OCI-LY7 (cell line): ENCODE data around the gene CES2. TPM values are rescaled to one million over a fixed set of nuclear protein-coding genes. Genes with fewer than 3 reads are reported as not detected.

Experiments
- BruUV-seq: library from RNA; stranded (reverse); fragments of 400-500 nt; replicated peaks from 2 replicates; lab custom pipeline; 2021; lab: Mats Ljungman, UMichigan
- CTCF ChIA-PET: fragments of 300-600 bp; sonication (Branson Sonifier 250); formaldehyde crosslinking; loops from one replicate; lab custom pipeline; 2022; ENCODE audit warnings: antibody characterized with exemption; ENCODE audit not compliant: unreplicated experiment; lab: Charles Lee
- POLR2A ChIA-PET: fragments of 300-600 bp; sonication (Branson Sonifier 250); formaldehyde crosslinking; loops from one replicate; lab custom pipeline; 2022; ENCODE audit warnings: antibody characterized with exemption; lab: Charles Lee
- DNase-seq: peaks from one replicate; pipeline ENCODE4 v3.0.0-alpha.2; 2015; ENCODE audit warnings: low spot score
- H2AFZ ChIP-seq: fragments of 200-600 bp; sonication (generic), shearing (Covaris generic); 2 replicates; pipeline ENCODE4 v1.6.1; 2014; ENCODE audit warnings: mild to moderate bottlenecking, antibody characterized with exemption, low read length, moderate library complexity
- H3K27ac ChIP-seq: fragments of 200-600 bp; sonication (generic); 2 replicates; pipeline ENCODE4 v1.5.1; 2014; ENCODE audit warnings: mixed run types, low read depth, mild to moderate bottlenecking, moderate library complexity, low read length, inconsistent platforms; ENCODE audit not compliant: poor library complexity, severe bottlenecking
- H3K36me3 ChIP-seq: fragments of 200-600 bp; sonication (generic); 2 replicates; pipeline ENCODE4 v1.6.1; 2014; ENCODE audit warnings: mild to moderate bottlenecking, antibody characterized with exemption, low read length, moderate library complexity, mixed read lengths; ENCODE audit not compliant: insufficient read depth
- H3K4me1 ChIP-seq: fragments of 200-600 bp; sonication (generic); 2 replicates; pipeline ENCODE4 v1.5.1; 2014; ENCODE audit warnings: mild to moderate bottlenecking, low read length; ENCODE audit not compliant: insufficient read depth, poor library complexity, severe bottlenecking
- H3K4me2 ChIP-seq: fragments of 200-600 bp; sonication (generic); 2 replicates; pipeline ENCODE4 v1.6.1; 2014; ENCODE audit warnings: mild to moderate bottlenecking, low read length
- H3K4me3 ChIP-seq: fragments of 200-600 bp; sonication (generic); 2 replicates; pipeline ENCODE4 v1.5.1; 2014; ENCODE audit warnings: mild to moderate bottlenecking, low read depth, low read length; ENCODE audit not compliant: poor library complexity, severe bottlenecking
- H3K79me2 ChIP-seq: fragments of 200-600 bp; sonication (generic); 2 replicates; pipeline ENCODE4 v1.6.1; 2016; ENCODE audit warnings: low read depth, mild to moderate bottlenecking, low read length, moderate library complexity, mixed read lengths; ENCODE audit not compliant: insufficient read depth
- H3K9me2 ChIP-seq: fragments of 200-600 bp; sonication (generic); 2 replicates; pipeline ENCODE4 v1.6.1; 2016; ENCODE audit warnings: mild to moderate bottlenecking, low read length, mixed read lengths; ENCODE audit not compliant: insufficient read depth
- H3K9me3 ChIP-seq: fragments of 200-600 bp; sonication (generic); 2 replicates; pipeline ENCODE4 v1.6.1; 2014; ENCODE audit warnings: mild to moderate bottlenecking, mixed run types, low read length, mixed read lengths
- H4K20me1 ChIP-seq: fragments of 200-600 bp; sonication (generic); 2 replicates; pipeline ENCODE4 v1.6.1; 2014; ENCODE audit warnings: mild to moderate bottlenecking, antibody characterized with exemption, low read length, moderate library complexity, mixed read lengths; ENCODE audit not compliant: insufficient read depth
- CTCF ChIP-seq: fragments of 200-600 bp; sonication (generic); conservative IDR thresholded peaks from 2 replicates; pipeline ENCODE4 v1.5.1; 2014; ENCODE audit warnings: mild to moderate bottlenecking, antibody characterized with exemption, low read length, moderate library complexity, mixed read lengths
- EZH2phosphoT487 ChIP-seq: fragments of 200-600 bp; sonication (generic); IDR thresholded peaks from 2 replicates; pipeline ENCODE4 v1.6.1; 2018; ENCODE audit warnings: low read depth, borderline replicate concordance, mild to moderate bottlenecking, mixed run types, antibody characterized with exemption, low read length, moderate library complexity, mixed read lengths
- intact Hi-C: fragments of 100-400 bp; cut with micrococcal nuclease; formaldehyde crosslinking; loops from one replicate; pipeline ENCODE4 v1.10.0; 2022; ENCODE audit not compliant: unreplicated experiment
- total RNA-seq, 2 experiments: library from RNA; depleted of rRNA in 1 of 2; stranded (reverse); fragments of >200 nt in 1 of 2; shearing (Covaris generic) in 1 of 2; gene quantifications; 2 replicates each; pipeline ENCODE4 v1.2.3, GENCODE V29; 2014 to 2022

The CES2 gene
- total RNA-seq, 2 experiments from 2014 or later: 29.6 to 30.7 TPM

DNA sequence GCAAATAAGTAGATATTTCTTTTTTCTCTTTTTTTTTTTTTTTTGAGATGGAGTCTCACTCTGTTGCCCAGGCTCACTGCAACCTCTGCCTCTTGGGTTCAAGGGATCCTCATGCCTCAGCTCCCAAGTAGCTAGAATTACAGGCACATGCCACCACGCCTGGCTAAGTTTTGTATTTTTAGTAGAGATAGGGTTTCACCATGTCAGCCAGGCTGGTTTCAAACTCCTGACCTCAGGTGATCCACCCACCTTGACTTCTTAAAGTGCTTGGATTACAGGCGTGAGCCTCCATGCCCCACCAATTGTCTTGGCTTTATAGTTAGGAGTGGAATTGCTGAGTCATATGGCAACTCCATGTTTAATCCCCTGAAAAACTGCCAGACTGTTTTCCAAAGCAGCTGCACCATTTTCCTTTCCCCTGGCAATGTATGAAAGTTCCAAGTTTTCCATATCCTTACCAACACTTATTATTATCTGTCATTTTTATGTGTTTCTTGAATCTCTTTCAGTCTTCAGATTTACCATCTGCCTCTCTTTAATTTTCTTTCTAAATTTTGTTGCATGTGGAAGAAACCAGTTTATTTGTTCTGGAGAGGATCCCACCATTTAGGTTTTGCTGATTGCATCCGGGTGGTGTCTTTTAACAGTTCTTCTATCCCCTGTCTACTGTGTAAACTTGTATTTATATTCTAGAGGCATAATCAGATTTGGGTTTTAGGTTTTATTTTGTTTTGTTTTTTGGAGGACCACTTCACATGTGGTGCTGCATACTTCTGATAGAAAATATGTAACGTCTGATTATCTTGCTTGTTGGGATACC lies 15.9 kb downstream of the CES2 start:
- no peak for DNase-seq
- POLR2A ChIA-PET: no interaction called here
- Histone ChIP-seq H3K79me2 (no peaks in the 10 kb centered on the region), H3K4me2 (no peak overlapping the region), H3K9me2 (no peaks in the 10 kb centered on the region), H3K9me3 (no peaks in the 10 kb centered on the region), H3K4me1 (peaks cover 5% of the 10 kb centered on the region), H3K36me3 (no peaks in the 10 kb centered on the region), H2AFZ (no peak overlapping the region), H3K4me3 (no peak overlapping the region), H4K20me1 (no peaks in the 10 kb centered on the region), H3K27ac (no peak overlapping the region)
- intact Hi-C loops: loop anchor here (5.0 kb wide), 1 partner anchor 54 kb away; no protein-coding TSS in a partner anchor
- CTCF ChIA-PET: no interaction called here
- no TSS peak for BruUV-seq
- no peak for TF ChIP-seq EZH2phosphoT487
- TF ChIP-seq CTCF: no peak

GRCh38 chr16:66952430-66953110 lies 17.3 kb downstream of the CES2 start:
- CTCF ChIA-PET: interaction anchor here (0.5 kb wide), 1 partner anchor 60 kb away, joined by 8 read pairs; no protein-coding TSS in a partner anchor
- DNase-seq: no peak
- intact Hi-C loops: loop anchor here (5.0 kb wide), 1 partner anchor 55 kb away; no protein-coding TSS in a partner anchor
- no peaks in the 10 kb centered on the region for H3K9me2 ChIP-seq
- H2AFZ ChIP-seq: no peak overlapping the region
- H3K27ac ChIP-seq: no peak overlapping the region
- no peak overlapping the region for H3K4me3 ChIP-seq
- H3K4me2 ChIP-seq: no peak overlapping the region
- peaks cover 2% of the 10 kb centered on the region for H3K4me1 ChIP-seq
- TF ChIP-seq CTCF: no peak
- no peak for TF ChIP-seq EZH2phosphoT487
- no peaks in the 10 kb centered on the region for H3K36me3 ChIP-seq
- no TSS peak for BruUV-seq
- POLR2A ChIA-PET: interaction anchor here (0.6 to 0.9 kb wide), 2 partner anchors 222 to 288 kb away, joined by 3 to 4 read pairs; no protein-coding TSS in a partner anchor
- H3K9me3 ChIP-seq: no peaks in the 10 kb centered on the region
- H3K79me2 ChIP-seq: no peaks in the 10 kb centered on the region
- H4K20me1 ChIP-seq: no peaks in the 10 kb centered on the region
